GM12878 (cell line): Measurements from ENCODE around the gene ZSCAN9. TPM values are rescaled to one million over a fixed set of nuclear protein-coding genes. Genes with fewer than 3 reads are reported as not detected.

Experiments used
- ATAC-seq: fragments of 200-7000 bp; cut with Tn5 transposase; 3 replicates; pipeline ENCODE4 v1.9.1; 2020; ENCODE audit warnings: mild to moderate bottlenecking, moderate library complexity
- BruUV-seq: library from RNA; stranded (reverse); fragments of 400-500 nt; replicated peaks from 2 replicates; lab custom pipeline; 2021; lab: Mats Ljungman, UMichigan
- CTCF ChIA-PET: fragments of 300-600 bp; sonication (Branson Sonifier 250); formaldehyde crosslinking; extraction: SDS; loops from one replicate; lab custom pipeline; 2021; ENCODE audit warnings: inconsistent platforms; lab: Yijun Ruan, JAX
- POLR2A ChIA-PET: fragments of 350-600 bp; formaldehyde crosslinking; extraction: SDS; loops from one replicate; lab custom pipeline; 2021; ENCODE audit warnings: inconsistent platforms; lab: Charles Lee
- RAD21 ChIA-PET: fragments of 300-600 bp; sonication (Branson Sonifier 250); formaldehyde crosslinking; loops from one replicate; lab custom pipeline; 2023; ENCODE audit warnings: antibody characterized with exemption; ENCODE audit not compliant: unreplicated experiment; lab: Charles Lee
- SMC1A ChIA-PET: fragments of 300-600 bp; sonication (Branson Sonifier 250); formaldehyde crosslinking; loops from one replicate; lab custom pipeline; 2023; ENCODE audit not compliant: unreplicated experiment, uncharacterized antibody; lab: Charles Lee
- DNase-seq: peaks from one replicate; pipeline ENCODE4 v3.0.0-alpha.2; 2011; ENCODE audit warnings: low read depth, low spot score
- FAIRE-seq: peaks from 3 replicates; lab custom pipeline; 2011; peaks lifted over from hg19 to GRCh38; lab: Jason Lieb, UNC
- H2AFZ ChIP-seq: 2 replicates; pipeline ENCODE4 v1.6.0; 2011; ENCODE audit warnings: low read depth, low read length, control low read depth; ENCODE audit not compliant: control insufficient read depth
- H3K27ac ChIP-seq: 2 replicates; pipeline ENCODE4 v1.5.1; 2011; ENCODE audit warnings: control low read depth; ENCODE audit not compliant: control insufficient read depth, insufficient read depth
- H3K27me3 ChIP-seq, 2 experiments: replicated peaks in 1 of 2; 2 replicates each; pipeline versions ENCODE4 v1.6.0 to v1.6.1; 2011; ENCODE audit warnings: low read length in 1 of 2; ENCODE audit not compliant: control insufficient read depth in 2 of 2, insufficient read depth in 2 of 2
- H3K36me3 ChIP-seq, 2 experiments: 2 replicates each; pipeline ENCODE4 v1.5.1; 2011; ENCODE audit warnings: low read length in 1 of 2; ENCODE audit not compliant: control insufficient read depth in 2 of 2, insufficient read depth in 2 of 2
- H3K4me1 ChIP-seq: 2 replicates; pipeline ENCODE4 v1.6.1; 2011; ENCODE audit warnings: mild to moderate bottlenecking, low read length, moderate library complexity, mixed read lengths; ENCODE audit not compliant: control insufficient read depth, insufficient read depth
- H3K4me2 ChIP-seq: 2 replicates; pipeline ENCODE4 v1.6.0; 2011; ENCODE audit warnings: control low read depth; ENCODE audit not compliant: control insufficient read depth, insufficient read depth
- H3K4me3 ChIP-seq: fragments of 200-600 bp; sonication (generic); 2 replicates; pipeline ENCODE4 v1.5.1; 2016
- H3K79me2 ChIP-seq: 2 replicates; pipeline ENCODE4 v1.6.0; 2011; ENCODE audit warnings: low read length; ENCODE audit not compliant: control insufficient read depth, insufficient read depth
- H3K9ac ChIP-seq: 2 replicates; pipeline ENCODE4 v1.8.0; 2011; ENCODE audit warnings: low read length, control low read depth, mixed read lengths; ENCODE audit not compliant: control insufficient read depth, insufficient read depth
- H3K9me3 ChIP-seq: replicated peaks from 3 replicates; pipeline ENCODE4 v1.5.1; 2011; ENCODE audit warnings: mild to moderate bottlenecking, low read length; ENCODE audit not compliant: control insufficient read depth, insufficient read depth
- H4K20me1 ChIP-seq: 2 replicates; pipeline ENCODE4 v1.6.0; 2011; ENCODE audit not compliant: control insufficient read depth, insufficient read depth
- BMI1 ChIP-seq: fragments of 450-650 bp; IDR thresholded peaks from 2 replicates; pipeline ENCODE4 v1.6.1; 2016; ENCODE audit warnings: mild to moderate bottlenecking, moderate library complexity, borderline replicate concordance
- CBX3 ChIP-seq: fragments of 200-600 bp; sonication (generic); IDR thresholded peaks from 2 replicates; pipeline ENCODE4 v1.6.1; 2016; ENCODE audit warnings: low read depth, borderline replicate concordance
- KAT2A ChIP-seq: conservative IDR thresholded peaks from 2 replicates; pipeline ENCODE4 v1.6.1; 2011; ENCODE audit warnings: low read depth, low read length; ENCODE audit not compliant: control insufficient read depth
- ZZZ3 ChIP-seq: IDR thresholded peaks from 2 replicates; pipeline ENCODE4 v1.6.1; 2011; ENCODE audit warnings: low read depth; ENCODE audit not compliant: control insufficient read depth, insufficient read length
- WGBS: methylation state at CpG from one replicate; pipeline ENCODE4 v1.1.6; 2016; ENCODE audit warnings: low lambda C conversion rate; ENCODE audit not compliant: insufficient replicate concordance, insufficient coverage; ENCODE audit errors: missing lambda C conversion rate; 5-methylcytosine and 5-hydroxymethylcytosine counted together
- in situ Hi-C: fragments of 300-500 bp; cut with MboI; formaldehyde crosslinking; loops from 9 replicates; pipeline ENCODE4 v1.14.3; 2018; ENCODE audit warnings: mixed read lengths
- intact Hi-C: fragments of 100-400 bp; cut with micrococcal nuclease; formaldehyde crosslinking; loops from one replicate; pipeline ENCODE4 v1.14.2; 2022; ENCODE audit not compliant: unreplicated experiment
- polyA plus RNA-seq, 11 experiments: library from polyadenylated mRNA; depleted of rRNA in 4 of 11; unstranded in 6 of 11; stranded (reverse) in 5 of 11; fragments of >200 nt; fragmentation: Nextera tagmentation in 4 of 11; fragmentation: Illumina TruSeq in 1 of 11; extraction: Ambion mirVana in 4 of 11; extraction: Trizol in 1 of 11; gene quantifications; 1 replicate in 1 of 11; 2 replicates in 10 of 11; pipeline versions ENCODE4 v1.2.1 to v1.2.3, GENCODE V29; 2011 to 2016; ENCODE audit warnings: inconsistent platforms in 2 of 11, missing spikeins in 2 of 11, low read depth in 1 of 11
- total RNA-seq, 4 experiments: library from RNA; depleted of rRNA in 3 of 4; stranded (reverse); fragments of >200 nt in 3 of 4; fragmentation: Illumina TruSeq in 1 of 4; extraction: Trizol in 1 of 4; gene quantifications; 2 replicates each; pipeline versions ENCODE4 v1.2.1 to v1.2.3, GENCODE V29; 2013 to 2021
- TF ChIP-seq, protein P1 (sequence below): IDR thresholded peaks from 2 replicates; pipeline ENCODE4 v1.6.1; 2012; ENCODE audit warnings: improper control_type of control experiment, low read depth, low read length; ENCODE audit not compliant: insufficient replicate concordance

The ZSCAN9 gene
- total and polyA plus RNA-seq, 10 of the 15 experiments (the other 5 are each of a cell fraction or from before 2014, with no cell fraction given) = 8.1 to 28.7 (median 17.4) TPM

DNA sequence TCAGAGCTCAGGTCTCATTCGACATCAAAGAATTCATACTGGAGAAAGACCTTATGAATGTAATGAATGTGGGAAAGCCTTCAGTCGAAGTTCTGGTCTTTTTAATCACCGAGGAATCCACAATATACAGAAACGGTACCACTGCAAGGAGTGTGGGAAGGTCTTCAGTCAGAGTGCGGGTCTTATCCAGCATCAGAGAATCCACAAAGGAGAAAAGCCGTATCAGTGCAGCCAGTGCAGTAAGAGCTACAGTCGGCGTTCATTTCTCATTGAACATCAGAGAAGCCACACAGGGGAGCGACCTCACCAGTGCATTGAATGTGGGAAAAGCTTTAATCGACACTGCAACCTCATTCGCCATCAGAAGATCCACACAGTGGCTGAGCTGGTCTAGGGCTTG, 7.7 kb downstream of the ZSCAN9 start:
- 96% methylated on average over 11 of the region's 11 CpGs for WGBS
- BruUV-seq = no TSS peak
- Histone ChIP-seq H3K9me3 (no peaks in the 10 kb centered on the region; the same call in 2 of the 3 replicates), H4K20me1 (no peaks in the 10 kb centered on the region), H3K9ac (no peak overlapping the region), H3K4me2 (no peak overlapping the region), H3K4me3 (no peak overlapping the region), H3K27ac (no peak overlapping the region), H3K4me1 (no peaks in the 10 kb centered on the region), H3K27me3 (no peaks in the 10 kb centered on the region), H3K79me2 (no peaks in the 10 kb centered on the region), H2AFZ (no peak overlapping the region), H3K36me3 (peaks cover 6 to 11% of the 10 kb centered on the region in 2 experiments; a peak in 3 of 4 replicates)
- ATAC-seq = no peak
- FAIRE-seq = no peak
- RAD21 ChIA-PET = no interaction called here
- in situ Hi-C loops (no loop called here), intact Hi-C loops (no loop called here)
- TF ChIP-seq ZZZ3 (no peak), CBX3 (no peak), KAT2A (no peak), BMI1 (no peak)
- TF ChIP-seq, protein P1, sequence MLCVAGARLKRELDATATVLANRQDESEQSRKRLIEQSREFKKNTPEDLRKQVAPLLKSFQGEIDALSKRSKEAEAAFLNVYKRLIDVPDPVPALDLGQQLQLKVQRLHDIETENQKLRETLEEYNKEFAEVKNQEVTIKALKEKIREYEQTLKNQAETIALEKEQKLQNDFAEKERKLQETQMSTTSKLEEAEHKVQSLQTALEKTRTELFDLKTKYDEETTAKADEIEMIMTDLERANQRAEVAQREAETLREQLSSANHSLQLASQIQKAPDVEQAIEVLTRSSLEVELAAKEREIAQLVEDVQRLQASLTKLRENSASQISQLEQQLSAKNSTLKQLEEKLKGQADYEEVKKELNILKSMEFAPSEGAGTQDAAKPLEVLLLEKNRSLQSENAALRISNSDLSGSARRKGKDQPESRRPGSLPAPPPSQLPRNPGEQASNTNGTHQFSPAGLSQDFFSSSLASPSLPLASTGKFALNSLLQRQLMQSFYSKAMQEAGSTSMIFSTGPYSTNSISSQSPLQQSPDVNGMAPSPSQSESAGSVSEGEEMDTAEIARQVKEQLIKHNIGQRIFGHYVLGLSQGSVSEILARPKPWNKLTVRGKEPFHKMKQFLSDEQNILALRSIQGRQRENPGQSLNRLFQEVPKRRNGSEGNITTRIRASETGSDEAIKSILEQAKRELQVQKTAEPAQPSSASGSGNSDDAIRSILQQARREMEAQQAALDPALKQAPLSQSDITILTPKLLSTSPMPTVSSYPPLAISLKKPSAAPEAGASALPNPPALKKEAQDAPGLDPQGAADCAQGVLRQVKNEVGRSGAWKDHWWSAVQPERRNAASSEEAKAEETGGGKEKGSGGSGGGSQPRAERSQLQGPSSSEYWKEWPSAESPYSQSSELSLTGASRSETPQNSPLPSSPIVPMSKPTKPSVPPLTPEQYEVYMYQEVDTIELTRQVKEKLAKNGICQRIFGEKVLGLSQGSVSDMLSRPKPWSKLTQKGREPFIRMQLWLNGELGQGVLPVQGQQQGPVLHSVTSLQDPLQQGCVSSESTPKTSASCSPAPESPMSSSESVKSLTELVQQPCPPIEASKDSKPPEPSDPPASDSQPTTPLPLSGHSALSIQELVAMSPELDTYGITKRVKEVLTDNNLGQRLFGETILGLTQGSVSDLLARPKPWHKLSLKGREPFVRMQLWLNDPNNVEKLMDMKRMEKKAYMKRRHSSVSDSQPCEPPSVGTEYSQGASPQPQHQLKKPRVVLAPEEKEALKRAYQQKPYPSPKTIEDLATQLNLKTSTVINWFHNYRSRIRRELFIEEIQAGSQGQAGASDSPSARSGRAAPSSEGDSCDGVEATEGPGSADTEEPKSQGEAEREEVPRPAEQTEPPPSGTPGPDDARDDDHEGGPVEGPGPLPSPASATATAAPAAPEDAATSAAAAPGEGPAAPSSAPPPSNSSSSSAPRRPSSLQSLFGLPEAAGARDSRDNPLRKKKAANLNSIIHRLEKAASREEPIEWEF = no peak
- CTCF ChIA-PET = interaction anchor here (0.9 kb wide), 1 partner anchor 65 kb away, joined by 3 read pairs; no protein-coding TSS in a partner anchor
- SMC1A ChIA-PET = no interaction called here
- no peak for DNase-seq
- POLR2A ChIA-PET = interaction anchor here (0.5 to 0.7 kb wide), 2 partner anchors 34 to 650 kb away, joined by 3 read pairs; partner anchors contain the start of gene ZSCAN26
